GM15510 (cell line): ENCODE measurements around the gene TARS3.

Source experiments
- POLR2A ChIP-seq: IDR thresholded peaks from 3 replicates; pipeline ENCODE4 v1.6.1; 2011; ENCODE audit warnings: borderline replicate concordance; ENCODE audit not compliant: insufficient read length; ENCODE audit errors: extremely low read depth

Gene TARS3

GRCh38 chr15:101618851-101619614 lies 105.2 kb downstream of the TARS3 start:
- no peak for TF ChIP-seq POLR2A

GRCh38 chr15:101618076-101618475 lies 106.2 kb downstream of the TARS3 start:
- no peak for TF ChIP-seq POLR2A

GRCh38 chr15:101617390-101617965 lies 106.8 kb downstream of the TARS3 start:
- TF ChIP-seq POLR2A = no peak

GRCh38 chr15:101615986-101616848 lies 108.1 kb downstream of the TARS3 start:
- TF ChIP-seq POLR2A = no peak

DNA sequence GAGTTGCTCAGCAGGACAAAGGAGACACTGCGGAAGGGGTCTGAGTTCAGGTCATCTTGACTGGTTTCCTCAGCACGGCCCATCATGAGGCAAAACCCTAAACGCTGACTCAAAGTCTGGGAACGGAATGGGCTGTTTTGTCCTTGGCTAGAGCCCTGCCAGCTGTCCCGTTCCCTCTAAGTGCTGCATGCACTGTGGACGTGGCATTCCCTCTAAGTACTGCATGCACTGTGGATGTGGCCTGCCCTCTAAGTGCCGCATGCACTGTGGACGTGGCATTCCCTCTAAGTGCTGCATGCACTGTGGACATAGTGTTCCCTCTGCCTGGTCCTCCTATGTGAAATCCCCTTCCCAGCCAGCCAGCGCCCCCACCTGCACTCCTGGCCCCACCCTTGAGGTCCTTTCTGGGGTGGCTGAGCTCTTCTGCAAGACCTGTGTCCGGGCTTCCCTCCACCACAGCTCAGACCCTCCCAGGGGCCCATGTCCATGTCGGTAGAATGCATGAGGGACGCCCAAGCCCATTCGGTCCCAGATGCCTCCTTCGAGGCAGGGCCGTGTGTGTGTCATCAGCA lies 108.8 kb downstream of the TARS3 start:
- TF ChIP-seq POLR2A = no peak

DNA sequence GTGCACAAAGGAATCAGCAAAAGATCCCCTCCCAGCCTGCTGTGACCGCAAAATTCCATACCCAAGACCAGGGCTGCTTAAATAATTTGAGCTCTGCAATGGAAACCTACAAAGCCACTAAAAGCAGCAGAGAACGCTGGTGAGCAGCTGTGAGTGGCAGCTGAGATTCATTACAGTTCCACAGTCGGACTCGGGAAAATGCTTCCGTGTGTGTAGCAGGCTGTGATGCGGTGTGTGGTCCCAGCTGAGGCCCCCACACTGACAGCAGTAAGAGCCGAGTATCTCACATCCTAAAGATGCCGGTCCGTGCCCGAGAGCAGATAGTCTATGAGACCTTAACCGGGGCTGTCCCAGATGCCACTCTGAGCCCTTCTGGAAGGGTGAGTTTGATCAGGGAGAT lies 109.5 kb downstream of the TARS3 start:
- TF ChIP-seq POLR2A = no peak

- TF ChIP-seq POLR2A = no peak
Measured at GRCh38 chr15:101614001-101614585, 110.2 kb downstream of the TARS3 start.

- no peak for TF ChIP-seq POLR2A
Measured at GRCh38 chr15:101613130-101614000, 110.9 kb downstream of the TARS3 start.

DNA sequence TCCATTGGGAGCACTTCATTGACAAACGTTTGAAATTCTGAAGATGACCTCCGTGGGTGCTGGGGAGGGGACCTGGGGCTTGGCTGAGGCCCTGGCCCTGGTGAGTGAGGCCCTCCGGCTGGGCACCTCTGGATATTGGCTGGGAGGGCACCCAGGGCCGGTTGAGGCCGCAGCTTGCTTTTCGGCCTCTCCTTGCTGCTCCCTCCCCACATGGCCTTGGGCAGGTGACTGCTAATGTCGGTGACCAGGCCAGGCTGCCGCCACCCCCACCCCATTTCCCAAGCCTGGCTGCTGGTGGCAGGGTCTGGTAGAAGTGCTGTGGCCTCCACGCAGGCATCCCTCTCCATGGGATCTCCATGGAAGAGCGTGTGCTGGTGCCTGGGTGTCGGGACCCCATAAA lies 111.6 kb downstream of the TARS3 start:
- TF ChIP-seq POLR2A = no peak

DNA sequence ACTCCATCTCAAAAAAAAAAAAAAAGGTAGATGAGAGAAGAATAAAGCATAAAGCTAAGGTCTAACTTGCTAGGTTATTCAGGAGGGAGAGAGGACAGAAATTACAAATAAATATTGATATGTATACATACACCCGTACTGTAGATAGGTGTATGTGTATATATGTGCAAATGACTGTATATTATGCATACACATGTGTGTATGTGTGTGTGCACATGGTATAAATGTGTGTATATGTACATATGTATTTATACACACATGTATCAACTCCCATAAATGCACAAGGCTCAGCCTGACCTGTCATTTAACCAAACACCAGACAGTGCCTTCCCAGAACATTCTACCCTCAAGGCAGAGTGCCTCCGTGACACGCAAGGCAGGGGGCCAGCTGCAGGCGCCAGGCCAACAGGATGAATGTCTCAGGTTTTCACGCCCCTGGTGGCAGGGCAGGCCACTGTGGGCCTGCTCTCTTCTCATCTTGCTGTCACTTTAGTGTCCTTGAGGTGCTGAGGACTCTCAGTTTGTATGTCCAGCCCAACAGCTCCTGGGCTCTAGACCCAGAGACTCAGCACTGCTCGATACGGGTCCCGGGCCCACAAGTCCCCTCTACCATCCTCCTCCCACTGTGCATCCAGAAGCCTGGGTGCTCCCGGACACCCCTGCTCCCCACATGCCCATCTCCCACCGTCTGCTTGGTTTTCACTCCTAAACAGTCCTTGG lies 112.5 kb downstream of the TARS3 start:
- no peak for TF ChIP-seq POLR2A

DNA sequence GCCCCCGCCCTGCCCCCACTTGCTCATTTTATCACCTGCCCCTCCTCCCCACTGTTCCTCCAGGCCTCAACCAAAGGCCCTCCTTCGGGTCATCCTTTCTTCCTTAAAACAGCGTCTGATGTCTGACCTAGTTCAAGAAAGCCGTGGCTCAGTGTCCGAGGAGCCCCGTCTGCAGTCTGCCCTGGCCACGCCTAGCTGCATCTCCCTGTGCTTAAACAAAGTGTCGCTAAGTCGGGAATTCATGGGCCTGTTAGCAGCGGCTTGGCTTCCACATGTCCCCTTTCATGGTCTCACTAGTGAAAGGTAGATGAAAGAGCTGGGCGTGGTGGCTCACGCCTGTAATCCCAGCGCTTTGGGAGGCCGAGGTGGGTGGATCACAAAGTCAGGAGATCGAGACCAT lies 113.3 kb downstream of the TARS3 start:
- no peak for TF ChIP-seq POLR2A

GRCh38 chr15:101610611-101611000 lies 113.7 kb downstream of the TARS3 start:
- no peak for TF ChIP-seq POLR2A

DNA sequence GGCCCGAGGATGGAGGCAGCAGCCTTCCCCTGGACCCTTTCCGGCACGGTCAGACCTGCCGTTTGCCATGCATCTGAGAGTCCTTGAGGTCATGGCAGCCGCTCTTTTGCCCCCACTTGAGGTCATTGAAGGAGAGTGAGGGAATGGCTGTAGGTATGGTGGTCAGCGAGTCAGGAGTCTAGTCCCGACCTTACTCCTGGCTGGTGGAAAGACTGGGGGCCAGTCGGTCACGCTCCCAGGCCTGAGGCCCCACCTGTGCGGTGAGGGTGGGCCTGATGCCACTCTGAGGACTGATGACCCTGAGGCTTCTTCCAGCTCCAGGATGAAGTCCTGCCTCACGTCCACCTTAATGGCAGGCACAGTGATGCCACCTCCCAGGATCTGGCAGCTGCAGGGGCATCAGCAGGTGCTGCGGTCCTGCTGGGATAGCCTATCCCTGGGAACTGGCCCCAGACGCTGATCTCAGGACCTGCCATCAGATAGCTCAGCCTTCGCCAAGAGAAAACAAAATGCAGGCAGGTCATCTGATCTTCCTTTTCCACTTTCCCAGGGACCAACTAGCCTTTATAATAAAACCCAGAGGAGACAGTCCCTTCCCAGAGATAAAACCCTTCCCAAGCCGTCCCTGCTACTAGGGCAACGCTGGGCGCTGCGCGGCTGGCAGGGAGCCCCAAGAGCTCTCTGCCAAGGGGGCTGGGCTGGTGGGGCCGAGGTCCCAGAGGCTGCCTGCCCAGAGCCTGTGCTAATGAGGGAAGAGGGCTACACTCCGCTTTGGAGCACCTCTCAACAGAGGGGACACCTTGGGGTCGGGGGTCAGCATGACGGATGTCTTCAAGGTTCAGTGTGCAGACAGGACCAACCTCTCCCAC lies 114.3 kb downstream of the TARS3 start:
- no peak for TF ChIP-seq POLR2A

- no peak for TF ChIP-seq POLR2A
Measured at GRCh38 chr15:101608201-101608600, 116.1 kb downstream of the TARS3 start.
